ENCODE results near the gene AKAP9.
"Not testable (repeated sequence)": the region's sequence is repeated elsewhere in the genome, so short reads cannot be mapped to it uniquely, and the experiment has no call there.

AKAP9 gene

GRCh38 chr7:91940572-91941341 is at the start of gene AKAP9:
TSS of gene AKAP9 (plus strand) at chr7:91940862. CDS start at chr7:91941100, 238 bp downstream.
- H3K4me3 ChIP-seq (ENCODE audit: low read depth, low read length) = peak within 1 kb of the TSS; percentile 76
- no peak for DNase-seq (ENCODE audit: low read depth)

DNA sequence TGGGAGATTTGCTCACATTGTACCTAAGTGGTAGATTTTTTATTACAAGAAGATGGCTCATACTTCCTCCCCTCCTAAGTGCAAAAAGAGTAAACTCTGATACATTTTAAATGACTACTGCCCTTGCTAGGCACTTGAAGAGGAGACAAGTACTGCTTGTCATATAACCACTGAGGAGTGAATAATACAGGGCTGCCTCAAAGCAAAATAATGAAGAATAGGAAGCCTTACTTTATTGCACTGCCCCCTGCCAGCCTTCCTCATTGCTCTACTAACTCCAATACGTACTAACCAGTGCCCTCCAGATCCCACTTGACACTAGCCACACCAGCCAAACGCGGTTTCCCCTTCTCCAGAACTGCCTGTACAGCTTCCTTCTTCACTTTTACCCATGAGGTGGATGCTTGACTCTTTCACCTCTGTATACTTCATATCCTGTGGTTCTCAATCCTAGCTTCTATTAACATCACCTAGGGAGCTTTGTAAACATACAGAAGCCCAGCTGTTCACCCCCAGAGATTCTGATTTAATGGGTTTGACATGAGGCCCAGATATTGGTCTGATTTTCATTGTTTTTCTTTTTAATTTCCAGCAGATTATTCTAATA is 48.5 kb upstream of the AKAP9 start:
- H3K4me3 ChIP-seq (ENCODE audit: low read depth, low read length) = no peak overlapping the region

DNA sequence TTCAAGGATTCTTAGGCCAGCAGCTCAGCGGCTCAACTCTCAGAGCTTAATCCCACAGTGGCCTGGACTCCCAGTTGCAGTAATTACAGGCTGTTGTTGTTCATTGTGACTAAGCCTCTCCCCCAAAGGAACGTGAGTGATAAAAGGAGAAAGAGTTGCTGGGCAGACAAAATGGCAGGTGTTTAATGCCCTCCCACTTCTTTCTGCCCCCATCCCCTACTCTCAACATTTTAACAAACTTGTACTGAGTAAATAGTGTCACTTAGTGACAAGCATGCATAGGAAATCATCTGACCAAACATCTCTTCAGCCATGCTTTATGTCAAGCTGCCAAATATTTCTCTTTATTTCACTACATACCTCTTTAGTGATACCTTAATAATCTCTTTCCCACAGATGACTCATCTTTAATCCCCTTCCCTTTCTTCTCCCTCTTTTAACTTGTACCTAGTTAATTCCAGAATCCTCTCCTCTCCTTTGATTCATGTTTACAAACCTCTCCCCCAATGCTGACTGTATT is 47.8 kb upstream of the AKAP9 start:
- DNase-seq (ENCODE audit: low read depth) = peak; percentile 16
- no peak overlapping the region for H3K4me3 ChIP-seq (ENCODE audit: low read depth, low read length)

More for the DNA sequence above, 48.5 kb upstream of the AKAP9 start:
- DNase-seq (ENCODE audit: low read depth) = no peak

DNA sequence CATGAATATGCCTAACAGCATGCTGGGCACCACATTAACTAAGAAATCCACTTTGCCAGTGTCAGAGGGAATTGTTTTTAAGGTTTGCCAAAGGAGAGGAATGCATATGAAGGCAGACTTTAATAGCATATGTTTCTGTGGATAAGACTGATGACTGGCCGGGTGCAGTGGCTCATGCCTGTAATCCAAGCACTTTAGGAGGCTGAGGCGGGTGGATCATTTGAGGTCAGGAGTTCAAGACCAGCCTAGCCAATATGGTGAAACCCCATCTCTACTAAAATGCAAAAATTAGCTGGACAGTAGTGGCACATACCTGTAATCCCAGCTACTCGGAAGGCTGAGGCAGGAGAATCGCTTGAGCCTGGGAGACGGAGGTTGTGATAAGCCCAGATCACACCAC is 47.0 kb upstream of the AKAP9 start:
- not testable (repeated sequence) for DNase-seq (ENCODE audit: low read depth); H3K4me3 ChIP-seq (ENCODE audit: low read depth, low read length)

DNA sequence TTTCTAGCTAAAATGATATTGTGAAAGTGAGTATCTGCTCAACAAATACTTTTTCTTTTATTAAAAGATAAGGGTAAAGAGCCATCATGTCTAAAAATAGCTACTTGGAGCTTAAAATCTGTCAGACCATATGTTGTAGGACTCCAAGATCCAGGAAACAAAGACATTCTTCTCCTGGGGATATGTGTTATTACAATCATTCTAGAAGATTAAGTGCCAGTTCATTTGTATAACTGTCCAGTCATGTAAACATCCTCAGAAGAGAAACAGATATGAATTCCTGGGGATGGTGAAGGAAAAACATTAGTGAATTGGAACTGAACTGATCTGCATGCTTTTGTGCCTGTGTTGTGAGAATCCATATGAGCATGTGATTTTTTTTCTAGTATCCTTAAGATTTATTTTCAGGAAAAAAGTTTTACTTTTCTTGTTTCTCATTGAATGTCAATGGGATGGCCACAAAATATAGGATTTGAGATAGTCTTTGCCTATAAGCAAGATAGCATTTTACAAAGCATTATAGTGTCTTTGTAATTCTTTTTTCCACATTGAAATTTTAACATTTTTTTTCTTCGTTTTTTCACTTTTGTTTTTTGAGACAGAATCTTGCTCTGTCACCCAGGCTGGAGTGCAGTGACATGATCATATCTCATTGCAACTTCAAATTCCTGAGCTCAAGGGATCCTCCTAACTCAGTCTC is 45.7 kb upstream of the AKAP9 start:
- no peak overlapping the region for H3K4me3 ChIP-seq (ENCODE audit: low read depth, low read length)
- DNase-seq (ENCODE audit: low read depth) = no peak

DNA sequence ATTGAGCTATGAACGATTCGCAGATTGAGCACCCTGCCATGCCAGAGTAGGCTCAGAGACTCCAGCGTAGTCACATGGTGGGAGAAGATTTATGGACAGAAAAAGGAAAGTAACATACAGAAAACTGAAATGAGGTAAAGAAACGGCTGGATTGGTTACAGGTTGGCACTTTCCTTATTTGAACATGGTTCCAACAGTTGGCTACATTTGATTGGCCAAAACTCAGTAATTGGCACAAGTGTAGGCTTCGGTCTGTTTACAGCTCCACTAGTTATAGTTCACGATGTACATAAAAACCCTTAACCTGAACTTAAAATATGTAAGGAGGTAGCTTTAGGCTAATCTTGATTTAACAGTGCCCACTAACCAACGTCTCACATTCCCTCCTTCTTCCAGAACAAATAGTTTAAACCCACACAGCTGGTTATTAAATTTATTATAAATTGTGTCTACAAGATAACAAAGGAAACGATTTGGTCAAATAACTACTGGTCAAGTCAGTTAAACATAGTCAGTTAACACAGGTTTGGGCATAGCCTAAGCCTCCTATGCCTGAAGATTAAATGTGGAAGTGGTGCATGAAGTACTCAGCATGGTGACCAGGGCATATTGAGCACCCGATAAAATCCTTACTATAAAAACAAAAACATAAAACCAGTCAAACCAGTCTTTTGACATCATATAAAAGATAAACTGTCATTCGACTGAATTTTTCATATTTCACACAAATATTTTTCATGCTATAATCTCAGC is 42.2 kb upstream of the AKAP9 start:
- H3K4me3 ChIP-seq (ENCODE audit: low read depth, low read length) = no peak overlapping the region
- DNase-seq (ENCODE audit: low read depth) = no peak

- no peak overlapping the region for H3K4me3 ChIP-seq (ENCODE audit: low read depth, low read length)
- no peak for DNase-seq (ENCODE audit: low read depth)
Observed at GRCh38 chr7:91899563-91899962, 41.1 kb upstream of the AKAP9 start.

DNA sequence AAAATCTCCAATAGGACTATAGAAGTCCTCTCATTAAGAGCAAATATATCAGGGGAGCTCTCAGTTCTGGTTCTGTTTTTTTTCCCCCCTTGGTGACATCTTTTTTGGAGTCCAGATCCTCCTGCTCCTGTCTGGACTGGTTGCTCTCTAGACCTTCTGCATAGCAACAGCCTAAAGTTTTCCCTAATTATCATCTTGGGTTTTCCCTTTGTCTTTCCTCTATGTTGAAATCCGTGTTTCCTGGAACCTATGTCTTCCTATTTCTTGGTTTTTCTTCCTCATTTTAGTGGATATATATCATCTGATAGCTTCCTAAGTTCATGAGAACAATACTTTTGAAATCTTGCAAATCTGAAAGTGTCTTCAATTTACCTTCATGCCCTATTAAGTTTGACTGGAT is 30.5 kb upstream of the AKAP9 start:
- H3K4me3 ChIP-seq (ENCODE audit: low read depth, low read length) = no peak overlapping the region
- no peak for DNase-seq (ENCODE audit: low read depth)

GRCh38 chr7:91911121-91911520 is 29.5 kb upstream of the AKAP9 start:
- no peak overlapping the region for H3K4me3 ChIP-seq (ENCODE audit: low read depth, low read length)
- no peak for DNase-seq (ENCODE audit: low read depth)

DNA sequence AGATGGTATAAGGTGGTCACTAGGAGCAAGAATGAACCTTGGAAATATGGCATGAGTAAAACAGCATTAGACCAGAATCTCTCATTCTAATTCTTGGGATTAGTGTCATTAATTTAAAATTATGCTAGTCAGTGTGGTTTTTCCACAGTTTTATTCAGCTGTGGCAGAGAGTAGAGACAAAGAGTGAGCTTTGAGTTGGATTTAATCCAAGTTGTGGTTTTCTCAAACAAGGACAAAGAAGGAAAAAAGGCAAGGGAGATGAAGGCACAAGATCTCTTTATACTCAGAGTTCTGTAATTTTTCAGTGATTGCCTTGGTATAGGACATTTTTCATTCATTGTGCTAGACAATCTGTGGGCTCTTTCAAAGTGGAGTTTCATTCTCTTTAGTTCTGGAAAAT is 28.2 kb upstream of the AKAP9 start:
- peak; percentile 20 for DNase-seq (ENCODE audit: low read depth)
- H3K4me3 ChIP-seq (ENCODE audit: low read depth, low read length) = no peak overlapping the region

DNA sequence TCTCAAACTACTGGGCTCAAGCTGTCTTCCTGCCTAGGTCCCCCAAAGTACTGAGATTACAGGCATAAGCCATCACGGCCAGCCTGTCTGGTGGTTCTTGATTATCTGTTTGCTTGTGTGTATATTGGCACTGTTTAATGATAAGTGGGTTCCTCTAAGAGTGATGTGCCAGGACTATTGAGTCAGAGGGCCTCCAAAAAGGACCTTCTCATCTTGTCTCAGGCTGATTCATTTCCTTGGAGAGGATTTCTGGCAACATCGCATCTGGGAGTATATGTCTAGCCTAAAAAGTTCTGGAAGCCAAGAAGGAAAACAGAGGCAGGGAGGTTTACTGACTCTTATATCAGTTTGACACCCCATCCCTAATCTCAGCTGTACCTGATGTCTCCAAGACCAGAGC is 27.1 kb upstream of the AKAP9 start:
- DNase-seq (ENCODE audit: low read depth) = peak; percentile 47
- no peak overlapping the region for H3K4me3 ChIP-seq (ENCODE audit: low read depth, low read length)

DNA sequence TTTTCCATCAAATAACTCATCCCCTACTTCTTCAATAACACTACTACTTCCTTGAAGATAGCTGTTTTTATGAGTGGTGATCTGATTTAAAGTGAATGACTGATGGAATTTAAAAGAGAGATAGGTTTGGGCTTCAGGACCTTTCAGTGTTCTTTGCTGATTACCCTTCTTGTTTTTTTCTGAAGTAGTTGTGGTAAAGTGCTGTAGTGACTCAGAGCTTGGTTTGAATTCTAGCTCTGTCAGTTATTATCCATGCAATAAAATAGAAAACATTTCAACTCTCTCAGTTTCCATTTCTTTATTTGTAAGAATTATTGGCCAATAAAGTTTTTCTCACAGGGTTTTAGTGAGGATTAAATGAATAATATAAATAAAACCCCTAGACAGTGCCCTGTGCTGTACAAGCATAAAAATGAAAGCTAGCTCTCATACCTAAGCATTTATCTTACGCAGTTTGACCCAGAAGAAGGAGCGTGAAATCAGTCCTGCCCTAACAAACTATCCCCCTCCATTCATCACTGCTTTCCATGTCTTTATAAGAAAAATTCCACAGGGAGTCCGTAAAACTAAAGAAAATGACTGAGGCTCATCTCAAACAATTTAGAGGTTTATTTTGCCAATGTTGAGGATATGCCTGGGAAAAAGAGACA is 25.1 kb upstream of the AKAP9 start:
- DNase-seq (ENCODE audit: low read depth) = no peak
- H3K4me3 ChIP-seq (ENCODE audit: low read depth, low read length) = no peak overlapping the region

GRCh38 chr7:91916051-91916440 is 24.6 kb upstream of the AKAP9 start:
- no peak overlapping the region for H3K4me3 ChIP-seq (ENCODE audit: low read depth, low read length)
- DNase-seq (ENCODE audit: low read depth) = no peak

GRCh38 chr7:91918356-91918755 is 22.3 kb upstream of the AKAP9 start:
- DNase-seq (ENCODE audit: low read depth) = no peak
- no peak overlapping the region for H3K4me3 ChIP-seq (ENCODE audit: low read depth, low read length)

GRCh38 chr7:91922857-91923256 is 17.8 kb upstream of the AKAP9 start:
- DNase-seq (ENCODE audit: low read depth) = no peak
- no peak overlapping the region for H3K4me3 ChIP-seq (ENCODE audit: low read depth, low read length)

GRCh38 chr7:91927912-91928311 is 12.8 kb upstream of the AKAP9 start:
- H3K4me3 ChIP-seq (ENCODE audit: low read depth, low read length) = no peak overlapping the region
- no peak for DNase-seq (ENCODE audit: low read depth)

DNA sequence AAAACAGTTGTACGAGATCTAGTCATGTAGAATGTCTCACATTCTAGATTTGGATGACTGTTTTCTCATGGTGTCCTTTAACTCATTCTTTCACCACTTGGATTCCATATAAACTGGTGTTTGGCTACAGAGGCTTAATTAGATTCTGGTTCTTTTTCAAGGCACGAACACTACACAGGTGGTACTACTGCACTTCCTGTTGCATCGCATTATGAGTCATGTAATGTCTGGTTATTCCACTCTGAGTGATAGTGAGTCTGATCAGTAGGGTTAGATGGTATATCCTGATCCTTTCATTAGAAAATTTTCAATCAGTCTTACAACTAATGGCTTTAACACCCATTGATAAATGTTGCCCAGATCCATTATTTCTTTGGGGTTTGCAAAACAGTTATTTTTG is 11.2 kb upstream of the AKAP9 start:
- no peak overlapping the region for H3K4me3 ChIP-seq (ENCODE audit: low read depth, low read length)
- no peak for DNase-seq (ENCODE audit: low read depth)

- H3K4me3 ChIP-seq (ENCODE audit: low read depth, low read length) = peak overlapping the region; percentile 76
- no peak for DNase-seq (ENCODE audit: low read depth)
Observed at GRCh38 chr7:91940171-91940570, 491 bp upstream of the AKAP9 start.

DNA sequence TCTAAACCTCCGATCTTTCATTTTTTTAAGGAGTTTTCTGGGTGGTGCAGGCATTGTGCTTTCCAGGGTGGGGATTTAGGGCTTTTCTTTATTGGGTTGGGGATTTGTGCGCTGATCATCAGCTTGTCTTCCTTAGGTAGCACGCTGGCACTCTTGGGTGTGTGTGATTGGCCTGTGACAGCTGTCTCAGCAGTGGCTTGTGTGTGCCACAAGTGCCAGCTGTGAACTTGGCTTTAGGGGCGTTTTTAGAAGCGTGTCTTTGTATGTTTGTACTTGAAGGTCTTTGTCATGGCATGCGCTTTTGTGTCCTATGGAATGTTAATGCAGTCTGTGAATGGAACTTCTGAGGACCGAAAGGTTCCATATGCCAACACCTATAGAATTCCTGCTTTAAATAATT is 788 bp downstream of the AKAP9 start:
- no peak for DNase-seq (ENCODE audit: low read depth)

More for the DNA sequence above, 788 bp downstream of the AKAP9 start:
- peak overlapping the region; percentile 76 for H3K4me3 ChIP-seq (ENCODE audit: low read depth, low read length)
